COLO829 (cell line): Measurements from ENCODE around the gene PCSK6.
A peak's percentile ranks its signal among the peaks of the same experiment; 100 is the strongest.
"Not testable (repeated sequence)": the region's sequence is repeated elsewhere in the genome, so short reads cannot be mapped to it uniquely, and the experiment has no call there.

Experiments
- DNase-seq: peaks from one replicate; pipeline ENCODE4 v3.0.0; 2012; ENCODE audit warnings: low spot score

PCSK6 gene

DNA sequence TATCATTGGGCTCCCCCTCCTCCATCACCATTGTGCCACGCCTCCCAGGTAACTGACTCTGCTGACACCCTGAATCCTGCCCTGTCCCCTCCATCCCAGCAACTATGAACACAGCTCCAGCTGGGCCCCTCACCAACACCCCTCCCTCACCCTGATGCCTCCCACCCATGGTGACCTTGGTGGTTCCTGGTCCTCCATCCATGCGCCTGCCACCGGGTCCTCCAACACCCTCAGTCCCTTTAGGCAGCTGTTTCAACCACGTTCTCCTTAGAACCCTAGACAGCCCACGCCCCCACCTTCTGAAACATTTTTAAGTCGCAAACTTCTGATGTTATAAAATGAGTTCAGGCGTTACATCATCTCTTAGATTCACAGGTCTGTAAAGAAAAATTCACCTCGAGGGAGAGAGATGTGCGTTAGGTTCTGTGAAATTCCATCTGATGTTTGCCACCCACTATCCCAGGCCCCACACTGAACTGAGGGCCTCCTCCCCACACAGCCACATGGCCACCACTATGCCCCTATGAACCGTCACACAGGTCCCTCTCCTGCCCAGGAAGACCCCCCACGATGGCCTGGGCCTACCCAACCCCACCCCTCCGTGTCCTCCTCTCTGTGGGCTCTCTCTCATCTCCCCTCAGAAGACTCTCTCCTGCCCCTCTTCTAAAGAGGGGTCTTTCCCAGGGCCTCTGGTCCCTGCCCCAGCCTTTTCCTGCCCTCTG, 29.8 kb downstream of the PCSK6 start:
- DNase-seq = no peak

DNA sequence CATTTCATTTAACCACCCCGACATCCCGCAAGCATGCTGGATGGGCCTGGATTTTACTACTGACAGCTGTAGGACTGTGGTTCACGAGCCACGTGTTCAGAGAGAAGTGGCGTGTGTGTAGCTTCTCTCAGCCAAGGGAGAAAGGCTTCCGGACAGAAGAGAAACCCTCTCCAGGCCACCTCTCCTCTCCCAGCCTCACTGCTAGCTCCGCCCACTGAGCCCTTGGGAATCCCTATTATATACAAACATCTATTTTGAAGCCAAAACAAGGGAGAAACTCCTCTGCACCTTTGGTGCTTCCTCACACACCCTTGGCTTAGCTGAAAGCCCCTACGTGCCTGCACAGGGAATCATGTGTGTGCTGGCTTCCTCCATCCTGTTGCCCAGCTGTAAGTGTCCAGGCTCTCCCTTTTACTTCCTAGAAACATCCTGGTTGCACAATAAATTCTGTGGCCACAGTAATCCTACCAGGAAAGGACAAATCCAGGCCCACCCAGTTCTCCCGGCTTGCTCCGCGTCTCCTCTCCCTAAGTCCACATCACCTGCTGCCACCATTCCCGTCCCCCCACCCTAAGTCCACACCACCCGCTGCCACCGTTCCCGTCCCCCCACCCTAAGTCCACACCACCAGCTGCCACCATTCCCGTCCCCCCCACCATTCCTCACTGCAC, 30.5 kb downstream of the PCSK6 start:
- no peak for DNase-seq

DNA sequence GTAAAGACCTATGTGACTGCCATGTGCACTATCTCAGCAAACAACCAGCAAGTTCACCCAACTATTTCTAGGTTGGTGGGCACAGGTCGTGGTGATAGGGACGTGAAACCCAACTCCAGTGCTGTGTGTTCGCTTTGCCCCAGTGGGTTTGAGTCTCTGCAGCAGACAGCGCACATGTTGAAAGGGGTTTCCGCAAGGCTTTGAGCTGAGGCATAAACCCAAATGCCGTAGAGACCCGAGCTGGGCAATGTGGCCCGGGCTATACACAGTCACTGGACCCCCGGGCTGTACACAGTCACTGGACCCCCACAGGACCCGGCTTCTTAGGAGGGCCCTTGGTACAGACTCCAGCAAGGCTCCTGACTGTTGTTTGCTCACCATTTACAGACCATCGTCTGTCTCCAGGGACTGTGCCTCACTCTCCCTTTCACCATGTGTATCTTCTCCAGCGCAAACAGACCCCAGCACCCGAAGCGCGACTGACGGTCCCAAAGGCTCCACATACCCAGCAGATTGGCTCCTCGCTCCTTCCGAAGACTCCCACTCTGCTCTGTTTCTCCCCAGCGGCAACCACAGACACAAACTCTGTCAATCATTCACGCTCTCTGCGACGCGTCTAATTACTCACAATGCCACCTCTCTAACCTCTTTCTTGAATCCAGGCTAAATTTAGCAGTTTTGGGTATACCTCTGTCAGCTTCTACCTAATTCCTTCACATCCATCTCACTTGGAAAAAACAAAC, 31.2 kb downstream of the PCSK6 start:
- DNase-seq = no peak

DNA sequence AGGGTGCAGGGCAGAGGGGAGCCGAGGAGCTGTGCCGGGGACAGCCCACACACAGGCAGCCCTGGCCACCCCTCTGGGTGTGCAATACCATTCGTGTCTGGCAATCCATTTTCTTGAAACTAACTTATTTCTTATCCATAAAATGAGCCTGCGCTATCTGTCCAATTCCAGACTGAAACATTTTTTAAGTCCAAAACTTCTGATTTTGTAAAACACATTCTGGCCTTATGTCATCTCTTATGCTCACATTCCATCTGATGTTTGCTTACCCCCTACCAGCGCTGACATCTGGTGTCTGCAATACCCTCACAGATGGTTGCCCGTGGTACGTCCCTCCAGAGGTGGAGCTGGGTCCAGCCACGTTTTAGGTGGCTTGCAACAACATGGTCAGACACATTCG, 31.8 kb downstream of the PCSK6 start:
- no peak for DNase-seq

DNA sequence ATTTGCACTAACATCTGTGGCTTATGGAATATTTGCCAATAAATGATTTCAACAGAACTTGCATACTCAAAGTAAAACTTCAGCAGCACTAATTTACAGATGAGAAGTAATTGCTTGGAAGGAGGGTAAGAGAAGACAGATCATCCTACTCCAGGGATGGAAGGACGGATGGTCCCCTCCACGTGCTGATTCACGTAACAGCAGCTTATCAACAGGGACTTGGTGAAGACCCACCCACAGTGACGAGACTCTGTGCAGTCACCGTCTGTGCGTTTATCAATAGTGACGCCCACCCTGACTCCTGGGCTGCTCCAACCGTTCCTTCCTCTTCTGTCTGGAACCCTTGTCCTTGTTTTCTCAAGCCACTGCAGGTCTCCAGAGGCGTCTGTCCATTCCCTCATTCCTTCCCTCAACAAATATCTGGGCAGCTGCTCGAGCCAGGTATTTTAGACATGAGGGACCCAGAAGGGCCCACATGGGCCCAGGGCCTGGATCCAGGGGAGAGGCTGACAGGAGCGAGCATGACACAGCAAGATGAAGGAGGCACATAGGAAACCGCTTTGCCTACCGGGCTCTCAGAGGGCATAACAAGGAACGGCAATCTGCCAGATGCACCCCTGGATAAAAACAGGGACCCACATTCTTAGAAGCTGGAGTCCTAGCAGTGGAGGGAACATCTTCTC, 33.3 kb downstream of the PCSK6 start:
- no peak for DNase-seq

DNA sequence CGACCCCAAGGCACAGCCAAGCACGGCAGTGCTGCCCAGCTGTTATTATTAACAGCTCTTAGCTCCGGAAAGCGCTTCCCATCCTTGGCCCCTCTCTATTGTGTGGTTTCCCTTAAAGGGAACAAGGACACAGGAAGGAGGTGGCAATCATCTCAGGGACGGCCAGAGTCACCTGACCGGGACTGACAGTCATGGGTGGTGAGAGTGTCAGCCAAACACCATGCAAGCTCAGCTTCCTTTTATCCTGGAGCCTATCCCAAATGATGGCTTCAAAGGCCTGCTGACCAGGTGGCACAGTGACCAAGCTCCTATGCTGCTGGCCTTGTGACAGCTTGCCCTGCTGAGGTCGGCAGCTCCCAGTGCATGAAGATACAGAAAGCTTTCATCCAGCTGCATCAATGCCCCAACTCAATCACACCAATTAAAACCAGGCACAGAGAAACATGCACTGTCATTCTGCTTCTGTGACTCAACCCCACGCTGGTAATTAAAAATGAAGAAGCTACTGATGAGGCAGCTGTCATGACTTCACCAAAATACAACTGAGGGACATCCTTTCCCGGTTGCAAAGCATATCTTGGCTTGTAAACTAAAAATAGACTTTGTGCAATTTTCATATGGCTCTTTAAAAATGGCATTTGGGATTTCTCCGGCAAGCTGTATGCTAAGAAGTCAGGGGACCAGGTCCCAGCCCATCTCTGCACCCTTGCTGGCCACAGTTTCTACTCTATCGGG, 34.0 kb downstream of the PCSK6 start:
- DNase-seq = peak; percentile 81

DNA sequence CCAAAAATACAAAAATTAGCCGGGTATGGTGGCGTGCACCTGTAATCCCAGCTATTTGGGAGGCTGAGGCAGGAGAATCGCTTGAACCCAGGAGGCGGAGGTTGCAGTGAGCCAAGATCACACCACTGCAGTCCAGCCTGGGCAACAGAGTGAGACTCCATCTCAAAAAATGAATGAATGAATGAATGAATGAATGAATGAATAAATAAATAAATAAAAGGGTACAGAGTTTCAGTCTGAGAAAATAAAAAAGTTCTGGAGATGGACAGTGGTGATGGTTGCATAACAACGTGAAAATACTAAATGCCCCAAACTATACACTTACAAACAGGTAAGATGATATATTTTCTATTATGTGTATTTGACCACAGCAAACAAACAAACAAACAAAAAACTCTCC, 34.7 kb downstream of the PCSK6 start:
- not testable (repeated sequence) for DNase-seq

DNA sequence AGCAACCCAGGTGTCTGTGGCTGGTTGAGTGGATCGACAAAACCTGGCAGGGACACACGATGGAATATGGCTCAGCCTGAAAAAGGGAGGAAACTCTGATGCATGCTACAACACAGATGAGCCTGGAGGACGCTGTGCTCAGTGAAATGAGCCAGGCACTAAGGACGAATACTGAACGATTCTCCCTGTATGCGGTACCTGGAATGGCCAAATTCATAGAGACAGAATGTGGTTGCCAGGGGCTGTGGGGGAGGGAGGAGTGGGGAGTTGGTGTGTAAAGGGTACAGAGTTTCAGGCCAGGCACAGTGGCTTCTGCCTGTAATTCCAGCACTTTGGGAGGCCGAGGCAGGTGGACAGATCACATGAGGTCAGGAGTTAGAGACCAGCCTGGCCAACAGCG, 35.1 kb downstream of the PCSK6 start:
- no peak for DNase-seq

DNA sequence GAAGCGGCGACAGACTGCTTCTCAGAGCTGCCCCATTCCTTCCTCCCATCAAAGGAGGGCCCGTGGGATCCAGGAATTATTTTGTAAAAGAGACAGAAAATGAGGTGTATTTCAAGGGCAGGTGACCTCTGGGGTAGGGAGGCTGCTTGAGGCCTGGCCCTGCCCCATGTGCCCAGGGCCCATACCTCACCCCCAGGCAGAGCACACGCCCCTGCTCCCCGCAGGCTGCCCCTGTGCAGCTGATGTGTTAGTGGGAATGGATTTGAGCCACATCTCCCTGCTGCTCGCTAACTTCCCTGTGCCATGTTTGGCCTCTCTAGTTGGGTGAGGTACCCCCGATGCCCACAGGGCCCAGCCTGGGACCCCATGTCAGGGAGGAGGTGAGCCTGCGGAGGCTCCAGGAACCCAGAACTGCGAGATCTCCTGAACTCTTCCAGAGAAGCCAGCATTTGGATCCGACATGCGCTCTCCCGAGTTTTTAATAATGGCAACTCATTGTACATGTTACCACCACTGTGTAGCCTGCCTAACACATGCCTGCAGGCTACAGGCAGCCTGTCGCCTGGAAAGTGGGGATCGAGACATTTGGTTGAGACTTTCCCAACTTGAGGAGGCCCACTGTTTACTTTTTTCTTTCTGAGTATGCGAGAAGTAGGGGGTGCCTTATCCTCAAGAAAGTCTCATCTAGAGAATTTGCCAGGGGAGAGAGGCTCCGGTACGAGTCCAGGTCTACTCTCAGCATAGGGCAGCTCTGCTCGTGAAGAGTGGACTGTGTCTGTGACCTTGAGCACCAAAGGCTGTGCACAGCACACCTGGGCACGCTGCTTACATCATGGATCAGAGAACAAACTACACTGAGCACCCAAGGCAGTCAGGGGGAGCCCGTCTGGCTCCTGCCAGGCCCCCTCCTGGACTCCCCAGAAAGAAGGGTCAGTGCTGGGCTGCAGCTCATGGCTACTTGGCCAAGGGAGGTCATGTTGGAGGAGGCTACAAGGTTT, 36.1 kb downstream of the PCSK6 start:
- DNase-seq = no peak

DNA sequence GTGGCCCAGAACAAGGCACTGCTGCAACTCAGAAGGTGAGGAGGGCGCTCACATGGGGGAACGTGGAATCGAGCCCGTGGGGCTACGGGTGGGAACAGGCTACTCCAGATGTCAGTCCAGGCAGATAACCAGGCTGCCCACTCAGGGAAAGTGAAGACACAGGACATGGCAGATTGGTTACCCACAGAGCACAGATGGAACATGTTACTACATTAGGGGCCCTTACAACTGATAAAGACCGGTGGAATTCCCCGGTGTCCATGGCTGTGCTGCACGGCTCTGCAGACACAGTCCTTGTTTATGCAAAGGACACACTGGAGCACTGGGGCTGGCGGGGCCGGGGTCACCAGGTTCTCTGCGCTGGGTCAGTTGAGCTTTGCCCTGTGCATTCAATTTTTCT, 36.9 kb downstream of the PCSK6 start:
- DNase-seq = no peak

DNA sequence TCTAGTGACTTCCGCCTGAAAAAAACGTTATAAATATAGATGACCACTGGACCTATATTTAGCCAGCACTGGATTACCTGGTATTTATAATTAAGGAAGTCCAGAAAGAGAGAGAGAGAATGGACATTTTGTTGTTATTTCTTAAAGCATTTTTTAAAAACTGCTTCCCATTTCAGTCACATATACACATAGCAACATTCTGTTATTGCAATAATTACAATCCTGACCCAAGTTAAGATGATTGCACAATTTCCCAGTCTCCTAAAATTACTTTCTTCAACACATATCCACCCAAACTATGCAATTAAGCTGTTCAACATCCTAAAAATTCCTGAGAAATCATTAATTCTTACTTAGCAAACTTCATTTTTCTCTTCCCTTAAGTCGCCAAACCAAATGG, 37.7 kb downstream of the PCSK6 start:
- no peak for DNase-seq

DNA sequence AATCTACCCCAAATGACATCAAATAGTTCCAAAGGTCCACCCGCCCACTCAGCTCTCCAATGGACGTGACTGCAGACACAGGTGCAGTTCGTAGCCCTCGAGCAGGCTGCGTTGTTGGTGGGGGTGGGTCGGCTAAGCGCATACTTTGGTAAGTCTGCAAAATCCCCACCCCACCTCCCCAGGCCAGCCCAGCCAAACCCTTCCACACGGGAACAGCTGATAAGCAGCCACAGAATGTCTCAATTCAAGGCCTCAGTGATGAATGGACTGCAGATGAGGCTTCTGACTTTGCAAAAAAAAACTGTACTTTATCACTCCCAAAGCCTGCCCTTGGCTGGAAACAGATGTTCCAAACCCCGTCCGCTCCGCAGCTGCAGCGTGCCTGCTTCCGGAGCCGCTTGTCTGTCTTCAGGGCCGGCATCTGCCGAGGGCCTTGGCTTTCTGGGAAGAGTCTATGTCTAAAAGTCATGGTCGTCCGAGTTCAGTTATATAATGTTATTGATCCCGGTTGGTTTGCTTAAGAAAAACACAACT, 38.2 kb downstream of the PCSK6 start:
- no peak for DNase-seq

DNA sequence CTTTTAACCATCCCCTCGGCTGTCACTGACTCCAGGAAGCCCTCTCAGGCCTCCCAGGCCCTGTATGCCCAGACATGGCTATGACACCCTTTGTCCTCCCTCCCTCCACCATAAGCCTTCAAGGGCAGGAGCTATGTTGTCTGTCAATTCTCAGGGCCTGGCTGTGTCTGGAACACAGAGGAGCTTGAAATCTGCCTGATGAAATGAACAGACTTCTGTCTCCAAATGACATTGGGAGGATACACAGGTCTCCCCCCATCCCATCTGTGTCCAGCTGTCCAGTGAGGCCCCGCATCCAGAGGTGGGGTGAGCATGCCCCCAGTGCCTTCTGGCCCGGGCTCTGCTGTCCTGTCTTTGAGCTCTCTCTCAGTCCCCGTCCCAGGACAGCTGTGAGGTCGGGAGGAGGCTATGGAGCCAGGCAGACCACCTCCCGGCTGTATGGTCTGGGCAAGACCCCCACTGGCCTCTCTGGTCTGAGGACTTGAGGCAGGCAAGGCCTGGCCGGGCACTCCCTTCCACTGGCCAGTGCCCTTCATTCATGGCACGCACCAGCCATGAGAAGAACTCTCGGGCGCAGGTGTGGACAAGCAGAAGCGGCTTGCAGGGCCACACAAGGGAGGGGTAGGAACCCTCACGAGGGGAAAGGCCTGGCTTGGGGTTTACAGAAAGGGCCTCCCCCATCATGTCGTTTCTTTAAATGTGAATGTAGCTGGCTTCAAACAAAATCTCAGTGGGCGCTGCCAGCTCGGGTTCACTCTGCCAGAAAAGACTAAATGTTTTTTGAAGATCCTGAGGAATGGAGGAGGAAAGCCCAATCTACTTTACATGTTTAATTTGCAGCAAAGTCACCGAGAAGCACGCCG, 38.9 kb downstream of the PCSK6 start:
- DNase-seq = no peak

DNA sequence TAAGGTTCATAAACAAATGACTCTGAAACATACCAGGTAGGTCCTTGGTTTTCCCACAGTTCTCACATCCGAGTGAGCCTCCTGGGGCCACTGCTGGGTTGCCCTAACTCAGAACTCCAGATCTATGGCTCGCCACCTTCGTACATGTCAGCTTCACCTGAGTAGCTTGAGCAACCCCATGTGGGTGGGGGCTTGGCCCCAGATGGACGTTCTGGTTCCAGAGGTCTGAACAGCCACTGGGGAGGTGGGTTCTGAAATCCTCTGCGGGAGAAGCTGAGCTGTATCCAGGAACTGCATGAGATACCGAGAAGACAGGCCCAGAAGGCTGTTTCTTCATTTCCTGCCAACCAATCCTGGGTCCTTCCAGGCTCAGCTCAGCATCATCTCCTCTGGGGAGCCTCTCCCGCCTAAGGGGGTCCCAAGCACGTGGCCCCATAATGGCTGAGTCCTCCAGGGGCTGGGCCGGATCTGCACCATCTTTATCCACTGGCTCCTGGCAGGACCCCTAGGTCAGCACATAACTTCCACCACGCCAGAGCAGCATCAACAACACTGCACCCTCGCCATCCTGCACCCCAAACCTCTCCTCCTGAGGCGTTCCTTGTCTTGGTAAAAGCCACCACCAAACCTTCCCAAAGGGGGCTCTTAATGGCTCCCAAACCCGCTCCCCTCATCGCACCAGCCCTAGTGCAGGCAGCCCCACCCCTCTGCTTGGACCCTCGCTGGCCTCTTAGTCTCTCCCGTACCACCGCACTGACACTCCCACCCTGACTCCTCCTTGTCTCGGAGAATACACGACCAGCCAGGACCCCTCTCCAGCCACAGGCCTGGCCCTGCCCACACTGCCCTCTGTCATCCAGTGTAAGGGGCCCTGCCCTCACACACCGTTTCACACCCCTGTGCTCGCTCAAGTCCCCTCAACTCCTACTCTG, 39.8 kb downstream of the PCSK6 start:
- no peak for DNase-seq

DNA sequence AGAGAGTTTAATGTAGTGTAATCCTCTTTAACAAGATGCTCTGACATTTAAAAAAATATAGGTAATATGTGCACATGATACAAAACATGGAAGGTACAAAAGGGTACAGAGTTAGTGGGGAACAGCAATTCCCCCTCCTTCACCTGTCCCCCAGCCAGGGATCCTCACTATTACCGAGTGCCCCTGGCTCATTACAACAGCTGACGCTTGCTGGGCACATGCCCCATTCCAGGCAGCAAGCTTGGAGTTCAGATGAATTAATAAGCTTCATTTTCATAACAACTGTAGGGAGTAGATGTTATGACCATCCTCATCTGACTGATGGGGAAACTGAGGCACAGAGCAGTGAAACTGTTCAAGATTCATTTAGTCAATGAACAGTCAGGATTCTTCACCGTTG, 41.2 kb downstream of the PCSK6 start:
- DNase-seq = no peak

DNA sequence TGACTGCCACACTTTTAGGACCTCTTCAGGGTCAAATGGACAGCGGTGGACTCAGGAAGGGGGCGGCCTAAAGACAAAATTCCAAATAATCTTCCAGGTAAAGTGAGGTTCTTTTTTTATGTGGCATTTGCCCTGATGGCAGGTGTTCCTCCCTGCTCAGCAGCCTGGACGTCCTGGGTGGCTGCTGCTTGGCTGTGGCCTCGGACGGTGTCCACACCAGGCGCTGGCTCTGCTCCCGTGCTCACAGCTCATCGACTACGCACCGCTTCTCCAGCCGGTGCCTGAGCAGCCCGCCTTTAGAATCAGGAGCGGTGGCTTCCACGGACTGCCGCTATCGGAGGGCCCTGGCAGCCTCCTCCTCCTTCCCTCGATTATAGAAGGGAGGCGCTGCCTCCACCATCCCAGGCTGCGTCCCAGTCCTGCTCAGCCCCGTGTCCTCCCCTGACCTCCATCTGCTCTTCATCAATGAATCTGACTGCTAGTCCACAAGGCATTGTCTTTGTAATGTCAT, 41.9 kb downstream of the PCSK6 start:
- DNase-seq = no peak

DNA sequence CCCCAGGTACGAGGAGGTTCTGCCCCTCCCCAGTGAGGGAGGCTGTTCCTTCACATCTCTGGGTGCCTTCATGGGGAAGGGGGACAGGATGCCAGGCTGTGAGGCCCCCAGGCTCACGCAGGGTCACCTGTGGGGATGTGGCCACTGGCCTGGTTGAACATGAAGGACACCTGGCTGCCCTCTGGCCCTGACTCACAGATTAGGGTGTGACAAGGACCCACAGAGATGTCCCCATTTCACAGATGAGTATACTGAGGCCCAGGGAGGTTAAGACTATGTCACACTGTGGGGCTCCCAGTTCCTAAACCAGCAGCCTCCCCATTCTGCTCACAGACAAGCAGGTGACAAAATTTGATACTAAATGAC, 42.4 kb downstream of the PCSK6 start:
- DNase-seq = no peak

DNA sequence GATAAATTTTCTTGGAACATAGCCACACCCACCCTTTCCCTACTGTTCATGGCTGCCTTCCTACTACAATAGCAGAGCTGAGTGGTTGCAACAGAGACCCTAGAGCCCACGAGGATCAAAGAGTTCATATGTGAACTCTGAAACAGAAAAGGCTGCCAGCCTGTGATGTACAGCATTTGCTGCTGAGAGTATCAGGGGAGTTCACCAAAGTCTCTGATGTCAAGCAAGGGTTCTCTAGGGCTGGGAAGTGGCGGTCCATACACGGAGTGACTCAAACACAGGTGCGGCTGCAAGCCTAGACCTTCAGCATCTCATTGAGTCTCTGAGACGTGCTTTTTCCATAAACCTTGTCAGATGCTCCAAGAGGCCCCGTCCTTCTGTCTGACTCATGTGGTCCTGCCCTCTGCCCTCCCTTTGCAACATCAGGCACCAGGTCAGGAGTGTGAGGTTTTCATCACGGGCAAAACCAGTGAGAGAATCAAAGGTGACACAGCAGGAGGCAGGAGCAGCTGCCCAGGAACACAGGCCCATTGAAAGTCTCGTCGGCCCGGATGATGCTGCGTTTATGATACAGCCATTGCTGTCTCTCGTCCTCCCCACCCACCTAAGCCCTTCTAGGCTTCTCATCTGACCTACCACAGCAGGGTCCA, 42.9 kb downstream of the PCSK6 start:
- DNase-seq = no peak
